Sigmoid colon (tissue), 7 donors: ENCODE measurements around the gene FAXC. TPM values are rescaled to one million over a fixed set of nuclear protein-coding genes. Genes with fewer than 3 reads are reported as not detected.

Experiments used
- DNase-seq: peaks from one replicate; pipeline ENCODE4 v3.0.0-alpha.2; 2019
- H3K27ac ChIP-seq, 4 donors: fragments of 200-600 bp; sonication (generic); one replicate each; pipeline ENCODE4 v1.5.1; 2016 to 2019; ENCODE audit warnings: mild to moderate bottlenecking in 1 of 4
- H3K27me3 ChIP-seq, 3 donors: fragments of 200-600 bp; sonication (generic); one replicate each; pipeline ENCODE4 v1.5.1; 2019; ENCODE audit warnings: mild to moderate bottlenecking in 1 of 3
- H3K36me3 ChIP-seq, 4 donors: fragments of 200-600 bp; sonication (generic); one replicate each; pipeline ENCODE4 v1.5.1; 2016 to 2019
- H3K4me1 ChIP-seq, 4 donors: fragments of 200-600 bp; sonication (generic); one replicate each; pipeline ENCODE4 v1.5.1; 2017 to 2019
- H3K4me3 ChIP-seq, 4 donors: fragments of 200-600 bp; sonication (generic); one replicate each; pipeline ENCODE4 v1.5.1; 2017 to 2019; ENCODE audit warnings: mild to moderate bottlenecking in 2 of 4, moderate library complexity in 1 of 4
- H3K9me3 ChIP-seq, 4 donors: fragments of 200-600 bp in 3 of 4; sonication (generic) in 3 of 4; one replicate each; pipeline versions ENCODE4 v1.5.1 to v1.6.1; 2013 to 2019
- EP300 ChIP-seq, 4 donors: sonication (generic); formaldehyde crosslinking; IDR thresholded peaks; one replicate each; pipeline ENCODE4 v1.6.1; 2017; ENCODE audit warnings: antibody characterized with exemption in 4 of 4
- POLR2A ChIP-seq, 2 donors: fragments of 450-650 bp; IDR thresholded peaks; one replicate each; pipeline ENCODE4 v1.6.1; 2016; ENCODE audit warnings: antibody characterized with exemption in 2 of 2, mild to moderate bottlenecking in 2 of 2, moderate library complexity in 2 of 2
- POLR2AphosphoS5 ChIP-seq, 4 donors: sonication (generic); formaldehyde crosslinking; IDR thresholded peaks; one replicate each; pipeline ENCODE4 v1.6.1; 2017; ENCODE audit warnings: antibody characterized with exemption in 4 of 4
- WGBS, 2 donors: extraction: QIAGEN DNeasy Blood & Tissue Kit; methylation state at CpG; one replicate each; pipeline ENCODE4 v1.1.7; 2013; 5-methylcytosine and 5-hydroxymethylcytosine counted together
- intact Hi-C: fragments of 100-400 bp; cut with DNase I; formaldehyde crosslinking; loops from one replicate; pipeline ENCODE4 v1.15.1; 2023
- polyA plus RNA-seq, 3 donors: library from polyadenylated mRNA; stranded (reverse); fragments of 200-250 nt; gene quantifications; one replicate each; pipeline ENCODE4 v1.2.3, GENCODE V29; 2013
- total RNA-seq, 4 donors: library from RNA; depleted of rRNA; stranded (reverse); fragments of >200 nt; gene quantifications; one replicate each; pipeline ENCODE4 v1.1.0, GENCODE V29; 2016
- TF ChIP-seq, protein P1 (sequence below), 4 experiments: fragments of 450-650 bp in 3 of 4; fragments of 200-600 bp in 1 of 4; IDR thresholded peaks; one replicate each; pipeline ENCODE4 v1.5.1; 2016 to 2019; ENCODE audit warnings: antibody characterized with exemption in 4 of 4, mild to moderate bottlenecking in 3 of 4, moderate library complexity in 2 of 4
- donor health status: healthy with polysubstance abuse.
- donor health status: Bipolar disorder and iron deficiency.
- donor health status: healthy.

FAXC gene
- total and polyA plus RNA-seq, 7 donors: under 0.01 to 54.0 (median 23.1) TPM

DNA sequence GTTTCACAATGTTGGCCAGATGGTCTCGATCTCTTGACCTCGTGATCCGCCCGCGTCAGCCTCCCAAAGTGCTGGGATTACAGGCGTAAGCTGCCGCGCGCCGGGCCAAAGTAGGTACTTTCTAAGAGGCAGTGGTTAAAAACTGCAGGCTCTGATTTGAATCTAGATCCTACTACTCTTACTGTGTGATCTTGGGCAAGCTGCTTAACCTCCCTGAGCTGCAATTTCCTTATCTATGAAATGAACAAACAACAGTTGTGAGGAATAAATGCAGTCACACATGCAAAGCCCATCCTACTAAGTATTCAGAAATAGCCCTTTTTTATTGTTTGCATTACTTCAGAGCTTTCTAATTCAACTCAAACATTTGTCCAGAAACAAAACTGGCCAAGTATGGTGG is 2.9 kb downstream of the FAXC start:
- intact Hi-C loops: no loop called here
- peaks cover 0 to 56% (median 13%) of the 10 kb centered on the region in 4 donors for H3K4me1 ChIP-seq
- no peaks in the 10 kb centered on the region for H3K36me3 ChIP-seq
- peaks cover 0 to 3% (median 0%) of the 10 kb centered on the region in 3 donors for H3K27me3 ChIP-seq
- 92 to 93% methylated on average over 10 of the region's 10 CpGs for WGBS, 2 donors
- no peaks in the 10 kb centered on the region for H3K9me3 ChIP-seq
- H3K4me3 ChIP-seq: no peak overlapping the region
- TF ChIP-seq EP300 (IDR thresholded peaks at IDR 0.05) (no peak), POLR2AphosphoS5 (IDR thresholded peaks at IDR 0.05) (no peak), POLR2A (IDR thresholded peaks at IDR 0.05) (no peak)
- TF ChIP-seq, protein P1, sequence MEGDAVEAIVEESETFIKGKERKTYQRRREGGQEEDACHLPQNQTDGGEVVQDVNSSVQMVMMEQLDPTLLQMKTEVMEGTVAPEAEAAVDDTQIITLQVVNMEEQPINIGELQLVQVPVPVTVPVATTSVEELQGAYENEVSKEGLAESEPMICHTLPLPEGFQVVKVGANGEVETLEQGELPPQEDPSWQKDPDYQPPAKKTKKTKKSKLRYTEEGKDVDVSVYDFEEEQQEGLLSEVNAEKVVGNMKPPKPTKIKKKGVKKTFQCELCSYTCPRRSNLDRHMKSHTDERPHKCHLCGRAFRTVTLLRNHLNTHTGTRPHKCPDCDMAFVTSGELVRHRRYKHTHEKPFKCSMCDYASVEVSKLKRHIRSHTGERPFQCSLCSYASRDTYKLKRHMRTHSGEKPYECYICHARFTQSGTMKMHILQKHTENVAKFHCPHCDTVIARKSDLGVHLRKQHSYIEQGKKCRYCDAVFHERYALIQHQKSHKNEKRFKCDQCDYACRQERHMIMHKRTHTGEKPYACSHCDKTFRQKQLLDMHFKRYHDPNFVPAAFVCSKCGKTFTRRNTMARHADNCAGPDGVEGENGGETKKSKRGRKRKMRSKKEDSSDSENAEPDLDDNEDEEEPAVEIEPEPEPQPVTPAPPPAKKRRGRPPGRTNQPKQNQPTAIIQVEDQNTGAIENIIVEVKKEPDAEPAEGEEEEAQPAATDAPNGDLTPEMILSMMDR (IDR thresholded peaks at IDR 0.05): no peak
- no peak for DNase-seq
- H3K27ac ChIP-seq: peak overlapping the region; percentile 92 to 93 (median 93)

DNA sequence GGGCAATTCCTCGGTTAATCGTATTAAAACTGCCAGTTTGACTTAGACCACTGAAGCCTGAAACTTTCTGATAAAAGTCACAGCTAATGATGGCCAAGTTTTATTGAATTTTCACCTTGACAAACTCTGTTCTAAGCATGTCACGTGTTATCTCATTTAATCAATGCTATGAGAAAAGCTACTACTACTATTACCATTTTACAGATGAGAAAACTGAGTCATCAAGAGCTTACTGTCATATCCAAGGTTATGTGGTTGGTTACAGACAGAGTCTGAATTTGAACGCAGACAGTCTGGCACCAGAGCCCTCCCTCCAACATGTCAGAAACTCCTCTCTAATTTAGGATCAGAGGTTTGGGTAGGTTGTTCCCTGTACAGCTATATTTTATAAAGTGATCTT is 4.3 kb downstream of the FAXC start:
- Histone ChIP-seq H3K4me3 (no peak overlapping the region), H3K36me3 (no peaks in the 10 kb centered on the region), H3K27ac (peak overlapping the region; percentile 53 to 93 (median 93)), H3K9me3 (no peaks in the 10 kb centered on the region), H3K27me3 (peaks cover 0 to 3% (median 0%) of the 10 kb centered on the region in 3 donors), H3K4me1 (peaks cover 0 to 49% (median 9%) of the 10 kb centered on the region in 4 donors)
- DNase-seq: no peak
- 92 to 93% methylated on average over 4 of the region's 4 CpGs for WGBS, 2 donors
- TF ChIP-seq, protein P1 (IDR thresholded peaks at IDR 0.05): no peak
- TF ChIP-seq POLR2AphosphoS5 (IDR thresholded peaks at IDR 0.05): no peak
- no peak for TF ChIP-seq POLR2A (IDR thresholded peaks at IDR 0.05)
- no peak for TF ChIP-seq EP300 (IDR thresholded peaks at IDR 0.05)
- intact Hi-C loops: no loop called here

DNA sequence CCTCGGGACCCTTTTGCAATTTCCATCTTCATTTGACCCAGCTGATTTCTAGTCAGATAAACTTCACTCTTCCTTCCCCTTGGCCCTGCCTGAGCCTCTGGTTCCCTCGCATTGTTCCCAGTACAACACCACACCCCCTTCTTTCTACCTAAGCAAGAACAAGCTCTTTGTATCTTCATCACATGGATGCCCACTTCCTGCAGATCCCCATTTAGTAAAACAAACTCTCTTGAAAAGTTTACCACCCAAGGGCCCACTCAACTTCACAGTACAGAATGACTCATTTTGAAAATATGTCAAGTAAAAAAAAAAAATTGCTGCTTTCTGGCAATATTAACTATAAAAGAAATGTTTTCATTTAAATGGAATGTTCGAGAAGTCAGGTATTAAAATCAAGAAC is 5.2 kb downstream of the FAXC start:
- H3K27ac ChIP-seq: peak overlapping the region; percentile 53 to 93 (median 93)
- 32 to 64% methylated on average over 3 of the region's 3 CpGs for WGBS, 2 donors

DNA sequence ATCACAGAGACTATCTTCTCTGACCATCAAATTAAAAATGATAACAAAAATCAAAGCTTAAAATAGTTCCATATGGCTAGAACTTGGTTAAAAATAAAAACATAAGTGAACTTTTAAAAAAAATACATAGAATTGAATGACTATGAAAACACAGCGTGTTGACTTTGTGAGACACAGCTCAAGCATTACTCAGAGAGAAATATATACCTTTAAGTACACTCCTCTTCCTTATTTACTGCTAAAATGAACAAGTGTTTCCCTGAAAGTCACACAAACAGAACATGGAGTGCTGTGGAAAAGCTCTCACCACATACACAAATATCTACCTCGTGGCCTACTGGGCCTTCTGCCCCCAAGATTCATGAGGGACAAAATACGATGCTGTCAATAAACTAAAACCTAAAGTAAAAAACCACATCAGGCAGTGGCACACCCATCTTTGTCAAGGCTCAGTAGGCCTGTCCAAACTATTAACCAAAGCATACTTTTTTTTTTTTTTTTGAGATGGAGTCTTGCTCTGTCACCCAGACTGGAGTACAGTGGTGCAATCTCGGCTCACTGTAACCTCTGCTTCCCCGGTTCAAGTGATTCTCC is 7.5 kb downstream of the FAXC start:
- 82 to 90% methylated on average over 5 of the region's 5 CpGs for WGBS, 2 donors
- intact Hi-C loops: no loop called here
- peaks cover 0 to 34% (median 15%) of the 10 kb centered on the region in 4 donors for H3K4me1 ChIP-seq
- no peaks in the 10 kb centered on the region for H3K27me3 ChIP-seq
- TF ChIP-seq EP300 (IDR thresholded peaks at IDR 0.05): no peak
- no peak for TF ChIP-seq POLR2AphosphoS5 (IDR thresholded peaks at IDR 0.05)
- no peak for TF ChIP-seq POLR2A (IDR thresholded peaks at IDR 0.05)
- TF ChIP-seq, protein P1 (IDR thresholded peaks at IDR 0.05): no peak
- no peaks in the 10 kb centered on the region for H3K36me3 ChIP-seq
- no peaks in the 10 kb centered on the region for H3K9me3 ChIP-seq
- peak overlapping the region; percentile 41 to 93 (median 67) for H3K27ac ChIP-seq
- H3K4me3 ChIP-seq: no peak overlapping the region
- no peak for DNase-seq

More for the DNA sequence above, 5.2 kb downstream of the FAXC start:
- Histone ChIP-seq H3K4me1 (peaks cover 0 to 47% (median 6%) of the 10 kb centered on the region in 4 donors), H3K9me3 (no peaks in the 10 kb centered on the region), H3K36me3 (no peaks in the 10 kb centered on the region), H3K4me3 (no peak overlapping the region), H3K27me3 (peaks cover 0 to 3% (median 0%) of the 10 kb centered on the region in 3 donors)
- TF ChIP-seq POLR2AphosphoS5 (IDR thresholded peaks at IDR 0.05) (no peak), POLR2A (IDR thresholded peaks at IDR 0.05) (no peak), EP300 (IDR thresholded peaks at IDR 0.05) (no peak)
- TF ChIP-seq, protein P1 (IDR thresholded peaks at IDR 0.05): no peak
- no peak for DNase-seq
- intact Hi-C loops: no loop called here
